HepG2 (cell line): Measurements from ENCODE around the gene VPS26B. TPM values are rescaled to one million over a fixed set of nuclear protein-coding genes. Genes with fewer than 3 reads are reported as not detected.

ENCODE experiments used
- BCLAF1 ChIP-seq: fragments of 450-650 bp; IDR thresholded peaks from 2 replicates; pipeline ENCODE4 v1.6.1; 2017; ENCODE audit warnings: mild to moderate bottlenecking
- FOXC1 ChIP-seq: sonication (generic); formaldehyde crosslinking; IDR thresholded peaks from 2 replicates; pipeline ENCODE4 v1.8.0; 2022; ENCODE audit warnings: mild to moderate bottlenecking, missing genetic modification reagents, borderline replicate concordance
- MAX ChIP-seq: IDR thresholded peaks from 2 replicates; pipeline ENCODE4 v1.6.1; 2012; ENCODE audit warnings: inconsistent platforms
- NCOA1 ChIP-seq: sonication (generic); formaldehyde crosslinking; IDR thresholded peaks from 2 replicates; pipeline ENCODE4 v1.9.0; 2021; ENCODE audit warnings: missing genetic modification reagents
- NRL ChIP-seq: sonication (generic); formaldehyde crosslinking; IDR thresholded peaks from 2 replicates; pipeline ENCODE4 v1.5.0; 2020; ENCODE audit warnings: missing genetic modification reagents, mild to moderate bottlenecking, moderate library complexity, borderline replicate concordance
- ONECUT2 ChIP-seq: sonication (generic); formaldehyde crosslinking; IDR thresholded peaks from 2 replicates; pipeline ENCODE4 v1.4.0; 2020; ENCODE audit warnings: missing genetic modification reagents
- PAX8 ChIP-seq: sonication (generic); formaldehyde crosslinking; IDR thresholded peaks from 2 replicates; pipeline ENCODE4 v1.8.0; 2022; ENCODE audit warnings: mild to moderate bottlenecking, missing genetic modification reagents, borderline replicate concordance
- PRDM10 ChIP-seq: sonication (generic); formaldehyde crosslinking; IDR thresholded peaks from 2 replicates; pipeline ENCODE4 v1.4.0; 2020; ENCODE audit warnings: low read depth, missing genetic modification reagents
- RXRB ChIP-seq: IDR thresholded peaks from 2 replicates; pipeline ENCODE4 v1.6.1; 2016; ENCODE audit warnings: borderline replicate concordance, missing genetic modification reagents, missing compliant biosample characterization
- SNRNP70 ChIP-seq: fragments of 200-400 bp; formaldehyde crosslinking; IDR thresholded peaks from 2 replicates; pipeline ENCODE4 v1.6.1; 2017; ENCODE audit warnings: mild to moderate bottlenecking, low read depth, low read length, moderate library complexity
- ZBTB20 ChIP-seq: sonication (generic); formaldehyde crosslinking; IDR thresholded peaks from 2 replicates; pipeline ENCODE4 v1.8.1; 2023; ENCODE audit warnings: missing genetic modification reagents, low read depth, mild to moderate bottlenecking, borderline replicate concordance
- ZC3H13 ChIP-seq: sonication (generic); formaldehyde crosslinking; IDR thresholded peaks from 2 replicates; pipeline ENCODE4 v1.8.1; 2023; ENCODE audit warnings: mild to moderate bottlenecking, missing genetic modification reagents, moderate library complexity
- ZNF275 ChIP-seq: sonication (generic); formaldehyde crosslinking; IDR thresholded peaks from 2 replicates; pipeline ENCODE4 v1.8.0; 2022; ENCODE audit warnings: missing genetic modification reagents, mild to moderate bottlenecking, inconsistent platforms, borderline replicate concordance
- ZNF343 ChIP-seq: sonication (generic); formaldehyde crosslinking; IDR thresholded peaks from 2 replicates; pipeline ENCODE4 v1.4.0; 2020; ENCODE audit warnings: mild to moderate bottlenecking, missing genetic modification reagents
- ZNF558 ChIP-seq: sonication (generic); formaldehyde crosslinking; IDR thresholded peaks from 2 replicates; pipeline ENCODE4 v1.9.0; 2022; ENCODE audit warnings: mild to moderate bottlenecking, missing genetic modification reagents, borderline replicate concordance
- ZNF713 ChIP-seq: sonication (generic); formaldehyde crosslinking; IDR thresholded peaks from 2 replicates; pipeline ENCODE4 v1.4.0; 2020; ENCODE audit warnings: mild to moderate bottlenecking, missing genetic modification reagents
- ZNF792 ChIP-seq: IDR thresholded peaks from 2 replicates; pipeline ENCODE4 v1.6.1; 2016
- ZNF878 ChIP-seq: sonication (generic); formaldehyde crosslinking; IDR thresholded peaks from 2 replicates; pipeline ENCODE4 v1.8.1; 2023; ENCODE audit warnings: mild to moderate bottlenecking, missing genetic modification reagents, moderate library complexity
- polyA plus RNA-seq, 8 experiments: library from polyadenylated mRNA; depleted of rRNA in 3 of 8; stranded (reverse) in 7 of 8; unstranded in 1 of 8; fragments of >200 nt; fragmentation: Illumina TruSeq in 4 of 8; extraction: Trizol in 4 of 8; gene quantifications; 2 replicates each; pipeline versions ENCODE4 v1.2.1 to v1.2.3, GENCODE V29; 2011 to 2016; ENCODE audit warnings: low read depth in 4 of 8, missing spikeins in 1 of 8, mixed read lengths in 1 of 8; ENCODE audit not compliant: insufficient read depth in 1 of 8
- total RNA-seq, 5 experiments: library from RNA; depleted of rRNA; stranded (reverse); fragments of >200 nt; fragmentation: Illumina TruSeq; extraction: Trizol; gene quantifications; 2 replicates each; pipeline ENCODE4 v1.2.3, GENCODE V29; 2016; ENCODE audit warnings: low read depth in 1 of 5

VPS26B gene
- total and polyA plus RNA-seq, 2 of the 13 experiments (the other 11 are each of a cell fraction or from before 2014, with no cell fraction given) = 20.2 to 23.2 TPM

- no peak for TF ChIP-seq NCOA1 (CRISPR knock-in tag)
- no peak for TF ChIP-seq PAX8
- TF ChIP-seq MAX = peak; percentile 77
- peak; percentile 94; the same call in 1 of the 2 replicates for TF ChIP-seq ZNF558 (CRISPR knock-in tag)
- no peak for TF ChIP-seq BCLAF1
- peak; percentile 85; the same call in 1 of the 2 replicates for TF ChIP-seq NRL (CRISPR knock-in tag)
- peak; percentile 41; the same call in 1 of the 2 replicates for TF ChIP-seq ZBTB20
- TF ChIP-seq RXRB = peak; percentile 45; the same call in 1 of the 2 replicates
- TF ChIP-seq ONECUT2 = 0 out of 2 replicates have a peak, but pooled peaks have one; percentile 17
- peak; percentile 88 for TF ChIP-seq FOXC1 (CRISPR knock-in tag)
- TF ChIP-seq ZNF713 (CRISPR knock-in tag) = no peak
- peak; percentile 27; the same call in 1 of the 2 replicates for TF ChIP-seq ZNF343 (CRISPR knock-in tag)
- TF ChIP-seq ZNF792 (CRISPR knock-in tag) = no peak
- TF ChIP-seq ZNF275 (CRISPR knock-in tag) = peak; percentile 70; the same call in 1 of the 2 replicates
- TF ChIP-seq SNRNP70 = no peak
- peak; percentile 64 for TF ChIP-seq ZC3H13 (CRISPR knock-in tag)
- TF ChIP-seq ZNF878 (CRISPR knock-in tag) = peak; percentile 93
- TF ChIP-seq PRDM10 (CRISPR knock-in tag) = 0 out of 2 replicates have a peak, but pooled peaks have one; percentile 50
Observed at GRCh38 chr11:134223836-134224709, at the start of gene VPS26B, which contains the start of gene NCAPD3 (continued).
